IMR-90 (cell line): Measurements from ENCODE around the gene CLCNKA. TPM values are rescaled to one million over a fixed set of nuclear protein-coding genes. Genes with fewer than 3 reads are reported as not detected.

Experiments
- ATAC-seq: fragments of 200-7000 bp; cut with Tn5 transposase; 2 replicates; pipeline ENCODE4 v1.9.1; 2020; ENCODE audit warnings: low read depth, mild to moderate bottlenecking, moderate library complexity
- BruUV-seq: library from RNA; stranded (reverse); fragments of 400-500 nt; replicated peaks from 2 replicates; lab custom pipeline; 2021; lab: Mats Ljungman, UMichigan
- CTCF ChIA-PET: fragments of 300-600 bp; formaldehyde crosslinking; extraction: SDS; loops from one replicate; lab custom pipeline; 2021; ENCODE audit warnings: antibody characterized with exemption; lab: Yijun Ruan, JAX
- POLR2A ChIA-PET: fragments of 300-600 bp; sonication (Branson Sonifier 250); formaldehyde crosslinking; loops from one replicate; lab custom pipeline; 2022; ENCODE audit warnings: antibody characterized with exemption; ENCODE audit not compliant: unreplicated experiment; lab: Charles Lee
- DNase-seq: peaks from one replicate; pipeline ENCODE4 v3.0.0; 2013
- H2AFZ ChIP-seq: replicated peaks from 2 replicates; pipeline ENCODE3; 2013; ENCODE audit warnings: low read length, mild to moderate bottlenecking; ENCODE audit not compliant: poor library complexity
- H2AK5ac ChIP-seq: 2 replicates; pipeline ENCODE4 v1.6.1; 2013; ENCODE audit warnings: low read depth, low read length, inconsistent platforms
- H2AK9ac ChIP-seq: replicated peaks from 2 replicates; pipeline ENCODE3; 2013; ENCODE audit warnings: mild to moderate bottlenecking, low read depth, low read length, moderate library complexity; ENCODE audit not compliant: poor library complexity
- H2BK120ac ChIP-seq: 2 replicates; pipeline ENCODE4 v1.6.1; 2013; ENCODE audit warnings: low read depth, low read length, inconsistent platforms
- H2BK15ac ChIP-seq: 3 replicates; pipeline ENCODE4 v1.6.1; 2013; ENCODE audit warnings: low read depth, low read length, inconsistent platforms
- H2BK20ac ChIP-seq: 2 replicates; pipeline ENCODE4 v1.6.1; 2013; ENCODE audit warnings: low read depth, mild to moderate bottlenecking, inconsistent platforms, low read length, moderate library complexity
- H2BK5ac ChIP-seq: 2 replicates; pipeline ENCODE4 v1.6.1; 2013; ENCODE audit warnings: mild to moderate bottlenecking, low read depth, low read length, inconsistent platforms; ENCODE audit not compliant: poor library complexity, severe bottlenecking
- H3K14ac ChIP-seq: replicated peaks from 2 replicates; pipeline ENCODE4 v1.6.1; 2013; ENCODE audit warnings: low read depth, low read length, inconsistent platforms
- H3K18ac ChIP-seq: 2 replicates; pipeline ENCODE4 v1.6.1; 2013; ENCODE audit warnings: low read depth, low read length, control low read depth
- H3K23ac ChIP-seq: 2 replicates; pipeline ENCODE4 v1.6.1; 2013; ENCODE audit warnings: low read depth, low read length, inconsistent platforms
- H3K27ac ChIP-seq: 2 replicates; pipeline ENCODE4 v1.5.1; 2013; ENCODE audit warnings: mild to moderate bottlenecking, control low read depth, low read length; ENCODE audit not compliant: insufficient read depth
- H3K27me3 ChIP-seq: 2 replicates; pipeline ENCODE4 v1.6.1; 2013; ENCODE audit warnings: low read length; ENCODE audit not compliant: control insufficient read depth, insufficient read depth
- H3K36me3 ChIP-seq: 2 replicates; pipeline ENCODE4 v1.6.1; 2013; ENCODE audit warnings: low read length, mixed read lengths; ENCODE audit not compliant: control insufficient read depth, insufficient read depth
- H3K4ac ChIP-seq: 2 replicates; pipeline ENCODE4 v1.6.1; 2013; ENCODE audit warnings: low read depth, low read length, inconsistent platforms
- H3K4me1 ChIP-seq: 2 replicates; pipeline ENCODE4 v1.6.1; 2013; ENCODE audit warnings: low read length, mixed read lengths; ENCODE audit not compliant: control insufficient read depth, insufficient read depth
- H3K4me2 ChIP-seq: 2 replicates; pipeline ENCODE4 v1.6.1; 2013; ENCODE audit warnings: low read depth, mild to moderate bottlenecking, control low read depth, low read length, moderate library complexity
- H3K4me3 ChIP-seq: 2 replicates; pipeline ENCODE4 v1.5.1; 2013; ENCODE audit warnings: low read depth, mild to moderate bottlenecking, control low read depth, low read length, moderate library complexity; ENCODE audit not compliant: insufficient read depth
- H3K56ac ChIP-seq: 2 replicates; pipeline ENCODE4 v1.6.1; 2013; ENCODE audit warnings: low read length, inconsistent platforms; ENCODE audit not compliant: insufficient read depth; ENCODE audit errors: extremely low read depth
- H3K79me1 ChIP-seq, 2 experiments: 2 replicates each; pipeline ENCODE4 v1.6.1; 2013; ENCODE audit warnings: low read length in 2 of 2, inconsistent platforms in 1 of 2, low read depth in 1 of 2
- H3K9ac ChIP-seq: 2 replicates; pipeline ENCODE4 v1.6.1; 2013; ENCODE audit warnings: low read depth, low read length, control low read depth
- H3K9me1 ChIP-seq: 2 replicates; pipeline ENCODE4 v1.6.1; 2013; ENCODE audit warnings: low read length, inconsistent platforms; ENCODE audit not compliant: insufficient read depth
- H3K9me3 ChIP-seq: 2 replicates; pipeline ENCODE4 v1.6.1; 2013; ENCODE audit warnings: low read length; ENCODE audit not compliant: control insufficient read depth, insufficient read depth
- H4K20me1 ChIP-seq: 2 replicates; pipeline ENCODE4 v1.6.1; 2013; ENCODE audit warnings: low read length, inconsistent platforms; ENCODE audit not compliant: insufficient read depth
- H4K5ac ChIP-seq: 2 replicates; pipeline ENCODE4 v1.6.1; 2013; ENCODE audit warnings: mild to moderate bottlenecking, low read depth, low read length, control low read depth
- H4K8ac ChIP-seq, 2 experiments: 2 replicates each; pipeline ENCODE4 v1.6.1; 2013; ENCODE audit warnings: low read depth in 2 of 2, low read length in 2 of 2, control low read depth in 1 of 2, inconsistent platforms in 1 of 2
- H4K91ac ChIP-seq: 2 replicates; pipeline ENCODE4 v1.6.1; 2013; ENCODE audit warnings: low read depth, low read length, inconsistent platforms; ENCODE audit not compliant: insufficient read depth
- CEBPB ChIP-seq: IDR thresholded peaks from 2 replicates; pipeline ENCODE4 v1.6.1; 2012; ENCODE audit warnings: low read depth, low read length, improper control_type of control experiment
- RCOR1 ChIP-seq: IDR thresholded peaks from 2 replicates; pipeline ENCODE4 v1.6.1; 2012; ENCODE audit warnings: mild to moderate bottlenecking, low read length, improper control_type of control experiment; ENCODE audit not compliant: insufficient replicate concordance
- RFX5 ChIP-seq: IDR thresholded peaks from 2 replicates; pipeline ENCODE4 v1.8.0; 2012; ENCODE audit warnings: low read depth, mild to moderate bottlenecking, low read length, moderate library complexity
- WGBS, 2 experiments: methylation state at CpG; one replicate each; pipeline versions ENCODE4 v1.1.5 to v1.1.7; 2013; ENCODE audit warnings: missing lambda C conversion rate in 2 of 2; ENCODE audit not compliant: insufficient read length in 1 of 2; ENCODE audit errors: extremely low coverage in 2 of 2; 5-methylcytosine and 5-hydroxymethylcytosine counted together
- dilution Hi-C: fragments of 300-500 bp; cut with HindIII; formaldehyde crosslinking; loops from one replicate; pipeline ENCODE4 v1.14.3; 2018; ENCODE audit warnings: low sequenced_read_pairs; ENCODE audit not compliant: unreplicated experiment
- in situ Hi-C: fragments of 300-500 bp; cut with MboI; formaldehyde crosslinking; loops from 3 replicates; pipeline ENCODE4 v1.14.3; 2019; ENCODE audit warnings: low sequenced_read_pairs, inconsistent platforms, mixed read lengths
- intact Hi-C: fragments of 100-400 bp; cut with micrococcal nuclease; formaldehyde crosslinking; loops from 2 replicates; pipeline ENCODE4 v1.10.0; 2022
- polyA plus RNA-seq, 3 experiments: library from polyadenylated mRNA; depleted of rRNA; stranded (reverse); fragments of >200 nt; gene quantifications; 2 replicates each; pipeline ENCODE4 v1.2.3, GENCODE V29; 2012; ENCODE audit warnings: low replicate concordance in 1 of 3
- total RNA-seq: library from RNA; depleted of rRNA; stranded (reverse); fragments of >200 nt; gene quantifications from 2 replicates; pipeline ENCODE4 v1.2.3, GENCODE V29; 2012
- TF ChIP-seq, protein P1 (sequence below): conservative IDR thresholded peaks from 2 replicates; pipeline ENCODE4 v1.5.1; 2012; ENCODE audit warnings: mild to moderate bottlenecking, low read depth, low read length, improper control_type of control experiment

Gene CLCNKA
- total and polyA plus RNA-seq, 2 of the 4 experiments (the other 2 are of a cell fraction): 0.05 TPM; not detected in 1

DNA sequence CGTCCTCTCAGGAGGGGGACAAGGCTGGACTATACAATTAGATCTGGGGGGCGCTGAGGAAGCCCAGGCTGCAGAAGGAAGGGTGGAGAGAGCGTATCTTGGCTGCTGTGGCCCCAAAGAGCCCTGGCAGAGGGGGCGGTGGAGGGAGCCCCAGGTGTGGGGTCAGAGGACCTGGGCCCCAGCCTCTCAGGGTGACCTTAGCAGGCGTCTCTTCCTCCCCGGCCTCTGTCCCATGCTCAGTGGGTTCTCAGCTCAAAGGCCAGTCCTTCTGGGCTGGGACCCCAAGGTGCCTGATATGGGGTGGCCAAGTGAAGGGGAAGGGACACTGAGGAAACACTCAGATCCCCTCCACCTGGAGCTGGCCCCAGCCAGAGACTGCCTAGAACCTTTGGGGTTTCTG is 49.8 kb downstream of the CLCNKA start:
- intact Hi-C loops: no loop called here
- no peak overlapping the region for H4K91ac ChIP-seq
- CTCF ChIA-PET: no interaction called here
- POLR2A ChIA-PET: no interaction called here
- H4K5ac ChIP-seq: no peak overlapping the region
- H3K36me3 ChIP-seq: no peaks in the 10 kb centered on the region
- peaks cover 0 to 6% of the 10 kb centered on the region in 2 experiments; a peak in 2 of 4 replicates for H3K79me1 ChIP-seq
- H3K4me3 ChIP-seq: no peak overlapping the region
- no peak overlapping the region for H3K18ac ChIP-seq
- no peak overlapping the region for H3K56ac ChIP-seq
- H2BK120ac ChIP-seq: no peak overlapping the region
- H2AFZ ChIP-seq: no peak overlapping the region
- TF ChIP-seq, protein P1, sequence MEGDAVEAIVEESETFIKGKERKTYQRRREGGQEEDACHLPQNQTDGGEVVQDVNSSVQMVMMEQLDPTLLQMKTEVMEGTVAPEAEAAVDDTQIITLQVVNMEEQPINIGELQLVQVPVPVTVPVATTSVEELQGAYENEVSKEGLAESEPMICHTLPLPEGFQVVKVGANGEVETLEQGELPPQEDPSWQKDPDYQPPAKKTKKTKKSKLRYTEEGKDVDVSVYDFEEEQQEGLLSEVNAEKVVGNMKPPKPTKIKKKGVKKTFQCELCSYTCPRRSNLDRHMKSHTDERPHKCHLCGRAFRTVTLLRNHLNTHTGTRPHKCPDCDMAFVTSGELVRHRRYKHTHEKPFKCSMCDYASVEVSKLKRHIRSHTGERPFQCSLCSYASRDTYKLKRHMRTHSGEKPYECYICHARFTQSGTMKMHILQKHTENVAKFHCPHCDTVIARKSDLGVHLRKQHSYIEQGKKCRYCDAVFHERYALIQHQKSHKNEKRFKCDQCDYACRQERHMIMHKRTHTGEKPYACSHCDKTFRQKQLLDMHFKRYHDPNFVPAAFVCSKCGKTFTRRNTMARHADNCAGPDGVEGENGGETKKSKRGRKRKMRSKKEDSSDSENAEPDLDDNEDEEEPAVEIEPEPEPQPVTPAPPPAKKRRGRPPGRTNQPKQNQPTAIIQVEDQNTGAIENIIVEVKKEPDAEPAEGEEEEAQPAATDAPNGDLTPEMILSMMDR: no peak
- no peak for TF ChIP-seq CEBPB
- TF ChIP-seq RCOR1: no peak
- TF ChIP-seq RFX5: no peak
- H3K23ac ChIP-seq: no peak overlapping the region
- WGBS, 2 experiments: 90% methylated on average over 2 of the region's 6 CpGs; no CpG with 5 or more reads in 1 of the 2 experiments
- ATAC-seq: no peak
- no peak overlapping the region for H2BK5ac ChIP-seq
- dilution Hi-C loops: no loop called here
- H2BK20ac ChIP-seq: no peak overlapping the region
- no peak overlapping the region for H2BK15ac ChIP-seq
- H4K20me1 ChIP-seq: no peaks in the 10 kb centered on the region
- peaks cover 14% of the 10 kb centered on the region for H3K4me1 ChIP-seq
- no peak overlapping the region for H3K4ac ChIP-seq
- H4K8ac ChIP-seq: no peak overlapping the region
- no peak overlapping the region for H2AK5ac ChIP-seq
- peaks cover 10% of the 10 kb centered on the region; the same call in 1 of the 2 replicates for H3K9me1 ChIP-seq
- in situ Hi-C loops: no loop called here
- H3K9ac ChIP-seq: no peak overlapping the region
- no peaks in the 10 kb centered on the region for H3K9me3 ChIP-seq
- no peak overlapping the region for H3K4me2 ChIP-seq
- no peak overlapping the region for H2AK9ac ChIP-seq
- no peak overlapping the region for H3K27ac ChIP-seq
- no TSS peak for BruUV-seq
- H3K27me3 ChIP-seq: peaks cover 5% of the 10 kb centered on the region; the same call in 1 of the 2 replicates
- no peak for DNase-seq
- H3K14ac ChIP-seq: no peak overlapping the region
